Measurements from ENCODE around the gene CAPSL. TPM values are rescaled to one million over a fixed set of nuclear protein-coding genes. Genes with fewer than 3 reads are reported as not detected.

CAPSL gene
- total and polyA plus RNA-seq, 2 of the 8 experiments (the other 6 are each of a cell fraction or from before 2014, with no cell fraction given): not detected

DNA sequence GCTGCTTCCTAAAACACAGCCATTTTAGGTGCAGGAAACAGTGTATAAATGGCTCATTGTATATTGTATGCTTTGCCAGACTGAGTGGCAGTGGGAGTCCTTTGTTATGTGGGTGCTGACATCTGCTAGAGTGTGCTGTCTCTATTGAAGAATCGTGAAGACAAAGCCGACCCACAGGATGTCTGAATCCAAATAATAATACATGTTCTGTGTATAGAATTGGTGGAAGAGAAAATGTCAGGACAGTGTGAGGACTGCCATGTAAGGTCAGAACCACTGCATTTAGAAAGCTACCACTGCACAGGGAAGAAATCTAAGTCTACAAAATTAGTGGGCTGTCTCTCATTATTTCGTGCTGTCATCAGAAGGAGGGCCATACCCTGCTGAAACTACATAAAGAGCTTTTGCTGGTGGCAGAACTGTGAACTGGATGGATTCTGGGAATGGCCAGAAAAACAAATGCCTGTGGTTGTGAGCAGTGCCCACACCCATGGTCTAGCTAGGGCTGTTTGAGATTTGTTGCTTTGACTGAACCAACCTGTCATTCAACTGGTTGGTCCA is 79.2 kb downstream of the CAPSL start (continued):
- TF ChIP-seq, protein P1, sequence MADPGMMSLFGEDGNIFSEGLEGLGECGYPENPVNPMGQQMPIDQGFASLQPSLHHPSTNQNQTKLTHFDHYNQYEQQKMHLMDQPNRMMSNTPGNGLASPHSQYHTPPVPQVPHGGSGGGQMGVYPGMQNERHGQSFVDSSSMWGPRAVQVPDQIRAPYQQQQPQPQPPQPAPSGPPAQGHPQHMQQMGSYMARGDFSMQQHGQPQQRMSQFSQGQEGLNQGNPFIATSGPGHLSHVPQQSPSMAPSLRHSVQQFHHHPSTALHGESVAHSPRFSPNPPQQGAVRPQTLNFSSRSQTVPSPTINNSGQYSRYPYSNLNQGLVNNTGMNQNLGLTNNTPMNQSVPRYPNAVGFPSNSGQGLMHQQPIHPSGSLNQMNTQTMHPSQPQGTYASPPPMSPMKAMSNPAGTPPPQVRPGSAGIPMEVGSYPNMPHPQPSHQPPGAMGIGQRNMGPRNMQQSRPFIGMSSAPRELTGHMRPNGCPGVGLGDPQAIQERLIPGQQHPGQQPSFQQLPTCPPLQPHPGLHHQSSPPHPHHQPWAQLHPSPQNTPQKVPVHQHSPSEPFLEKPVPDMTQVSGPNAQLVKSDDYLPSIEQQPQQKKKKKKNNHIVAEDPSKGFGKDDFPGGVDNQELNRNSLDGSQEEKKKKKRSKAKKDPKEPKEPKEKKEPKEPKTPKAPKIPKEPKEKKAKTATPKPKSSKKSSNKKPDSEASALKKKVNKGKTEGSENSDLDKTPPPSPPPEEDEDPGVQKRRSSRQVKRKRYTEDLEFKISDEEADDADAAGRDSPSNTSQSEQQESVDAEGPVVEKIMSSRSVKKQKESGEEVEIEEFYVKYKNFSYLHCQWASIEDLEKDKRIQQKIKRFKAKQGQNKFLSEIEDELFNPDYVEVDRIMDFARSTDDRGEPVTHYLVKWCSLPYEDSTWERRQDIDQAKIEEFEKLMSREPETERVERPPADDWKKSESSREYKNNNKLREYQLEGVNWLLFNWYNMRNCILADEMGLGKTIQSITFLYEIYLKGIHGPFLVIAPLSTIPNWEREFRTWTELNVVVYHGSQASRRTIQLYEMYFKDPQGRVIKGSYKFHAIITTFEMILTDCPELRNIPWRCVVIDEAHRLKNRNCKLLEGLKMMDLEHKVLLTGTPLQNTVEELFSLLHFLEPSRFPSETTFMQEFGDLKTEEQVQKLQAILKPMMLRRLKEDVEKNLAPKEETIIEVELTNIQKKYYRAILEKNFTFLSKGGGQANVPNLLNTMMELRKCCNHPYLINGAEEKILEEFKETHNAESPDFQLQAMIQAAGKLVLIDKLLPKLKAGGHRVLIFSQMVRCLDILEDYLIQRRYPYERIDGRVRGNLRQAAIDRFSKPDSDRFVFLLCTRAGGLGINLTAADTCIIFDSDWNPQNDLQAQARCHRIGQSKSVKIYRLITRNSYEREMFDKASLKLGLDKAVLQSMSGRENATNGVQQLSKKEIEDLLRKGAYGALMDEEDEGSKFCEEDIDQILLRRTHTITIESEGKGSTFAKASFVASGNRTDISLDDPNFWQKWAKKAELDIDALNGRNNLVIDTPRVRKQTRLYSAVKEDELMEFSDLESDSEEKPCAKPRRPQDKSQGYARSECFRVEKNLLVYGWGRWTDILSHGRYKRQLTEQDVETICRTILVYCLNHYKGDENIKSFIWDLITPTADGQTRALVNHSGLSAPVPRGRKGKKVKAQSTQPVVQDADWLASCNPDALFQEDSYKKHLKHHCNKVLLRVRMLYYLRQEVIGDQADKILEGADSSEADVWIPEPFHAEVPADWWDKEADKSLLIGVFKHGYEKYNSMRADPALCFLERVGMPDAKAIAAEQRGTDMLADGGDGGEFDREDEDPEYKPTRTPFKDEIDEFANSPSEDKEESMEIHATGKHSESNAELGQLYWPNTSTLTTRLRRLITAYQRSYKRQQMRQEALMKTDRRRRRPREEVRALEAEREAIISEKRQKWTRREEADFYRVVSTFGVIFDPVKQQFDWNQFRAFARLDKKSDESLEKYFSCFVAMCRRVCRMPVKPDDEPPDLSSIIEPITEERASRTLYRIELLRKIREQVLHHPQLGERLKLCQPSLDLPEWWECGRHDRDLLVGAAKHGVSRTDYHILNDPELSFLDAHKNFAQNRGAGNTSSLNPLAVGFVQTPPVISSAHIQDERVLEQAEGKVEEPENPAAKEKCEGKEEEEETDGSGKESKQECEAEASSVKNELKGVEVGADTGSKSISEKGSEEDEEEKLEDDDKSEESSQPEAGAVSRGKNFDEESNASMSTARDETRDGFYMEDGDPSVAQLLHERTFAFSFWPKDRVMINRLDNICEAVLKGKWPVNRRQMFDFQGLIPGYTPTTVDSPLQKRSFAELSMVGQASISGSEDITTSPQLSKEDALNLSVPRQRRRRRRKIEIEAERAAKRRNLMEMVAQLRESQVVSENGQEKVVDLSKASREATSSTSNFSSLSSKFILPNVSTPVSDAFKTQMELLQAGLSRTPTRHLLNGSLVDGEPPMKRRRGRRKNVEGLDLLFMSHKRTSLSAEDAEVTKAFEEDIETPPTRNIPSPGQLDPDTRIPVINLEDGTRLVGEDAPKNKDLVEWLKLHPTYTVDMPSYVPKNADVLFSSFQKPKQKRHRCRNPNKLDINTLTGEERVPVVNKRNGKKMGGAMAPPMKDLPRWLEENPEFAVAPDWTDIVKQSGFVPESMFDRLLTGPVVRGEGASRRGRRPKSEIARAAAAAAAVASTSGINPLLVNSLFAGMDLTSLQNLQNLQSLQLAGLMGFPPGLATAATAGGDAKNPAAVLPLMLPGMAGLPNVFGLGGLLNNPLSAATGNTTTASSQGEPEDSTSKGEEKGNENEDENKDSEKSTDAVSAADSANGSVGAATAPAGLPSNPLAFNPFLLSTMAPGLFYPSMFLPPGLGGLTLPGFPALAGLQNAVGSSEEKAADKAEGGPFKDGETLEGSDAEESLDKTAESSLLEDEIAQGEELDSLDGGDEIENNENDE (IDR thresholded peaks at IDR 0.05; ENCODE audit: insufficient replicate concordance, low read length): no peak
- no peak for TF ChIP-seq POLR2AphosphoS5 (IDR thresholded peaks at IDR 0.05; ENCODE audit: low read depth, low read length)
- no peak for TF ChIP-seq NANOG (IDR thresholded peaks at IDR 0.05; ENCODE audit: insufficient read depth, low read depth, low read length, poor library complexity, severe bottlenecking)
- no peak for TF ChIP-seq HDAC6 (IDR thresholded peaks at IDR 0.05; ENCODE audit: low read depth, low read length)
- TF ChIP-seq CTBP2 (IDR thresholded peaks at IDR 0.05; ENCODE audit: borderline replicate concordance, insufficient read depth, insufficient read length, low read length): no peak
- no peak for TF ChIP-seq SIRT6 (IDR thresholded peaks at IDR 0.05; ENCODE audit: low read length)
- TF ChIP-seq SIX5 (IDR thresholded peaks at IDR 0.05; ENCODE audit: low read depth, low read length): no peak
- TF ChIP-seq MAFK (IDR thresholded peaks at IDR 0.05; ENCODE audit: low read depth, low read length): no peak
